ENCODE data around the gene TRPM3. TPM values are rescaled to one million over a fixed set of nuclear protein-coding genes. Genes with fewer than 3 reads are reported as not detected.

TRPM3 gene
- total RNA-seq, 1 donor, result under 0.01 TPM

DNA sequence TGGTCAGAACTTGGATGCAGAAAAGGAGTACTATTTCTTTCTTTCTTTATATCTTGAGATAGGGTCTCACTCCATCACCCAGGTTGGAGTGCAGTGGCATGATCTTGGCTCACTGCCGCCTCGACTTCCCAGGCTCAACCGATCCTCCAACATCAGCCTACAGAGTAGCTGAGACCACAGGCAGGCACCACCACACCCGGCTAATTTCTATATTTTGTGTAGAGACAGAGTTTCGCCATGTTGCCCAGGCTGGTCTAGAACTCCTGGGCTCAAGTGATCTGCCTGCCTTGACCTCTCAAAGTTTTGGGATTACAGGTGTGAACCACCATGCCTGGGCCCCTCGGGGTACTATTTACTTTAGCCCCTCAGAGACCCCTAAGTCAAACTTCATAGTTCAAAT is 323.4 kb downstream of the TRPM3 start:
- TF ChIP-seq, protein P1, sequence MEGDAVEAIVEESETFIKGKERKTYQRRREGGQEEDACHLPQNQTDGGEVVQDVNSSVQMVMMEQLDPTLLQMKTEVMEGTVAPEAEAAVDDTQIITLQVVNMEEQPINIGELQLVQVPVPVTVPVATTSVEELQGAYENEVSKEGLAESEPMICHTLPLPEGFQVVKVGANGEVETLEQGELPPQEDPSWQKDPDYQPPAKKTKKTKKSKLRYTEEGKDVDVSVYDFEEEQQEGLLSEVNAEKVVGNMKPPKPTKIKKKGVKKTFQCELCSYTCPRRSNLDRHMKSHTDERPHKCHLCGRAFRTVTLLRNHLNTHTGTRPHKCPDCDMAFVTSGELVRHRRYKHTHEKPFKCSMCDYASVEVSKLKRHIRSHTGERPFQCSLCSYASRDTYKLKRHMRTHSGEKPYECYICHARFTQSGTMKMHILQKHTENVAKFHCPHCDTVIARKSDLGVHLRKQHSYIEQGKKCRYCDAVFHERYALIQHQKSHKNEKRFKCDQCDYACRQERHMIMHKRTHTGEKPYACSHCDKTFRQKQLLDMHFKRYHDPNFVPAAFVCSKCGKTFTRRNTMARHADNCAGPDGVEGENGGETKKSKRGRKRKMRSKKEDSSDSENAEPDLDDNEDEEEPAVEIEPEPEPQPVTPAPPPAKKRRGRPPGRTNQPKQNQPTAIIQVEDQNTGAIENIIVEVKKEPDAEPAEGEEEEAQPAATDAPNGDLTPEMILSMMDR (IDR thresholded peaks at IDR 0.05; ENCODE audit: insufficient read depth, low read depth, low read length), result no peak
- no peak for DNase-seq (ENCODE audit: low read depth)
- no peak overlapping the region for H3K4me3 ChIP-seq (ENCODE audit: low read depth, low read length)

DNA sequence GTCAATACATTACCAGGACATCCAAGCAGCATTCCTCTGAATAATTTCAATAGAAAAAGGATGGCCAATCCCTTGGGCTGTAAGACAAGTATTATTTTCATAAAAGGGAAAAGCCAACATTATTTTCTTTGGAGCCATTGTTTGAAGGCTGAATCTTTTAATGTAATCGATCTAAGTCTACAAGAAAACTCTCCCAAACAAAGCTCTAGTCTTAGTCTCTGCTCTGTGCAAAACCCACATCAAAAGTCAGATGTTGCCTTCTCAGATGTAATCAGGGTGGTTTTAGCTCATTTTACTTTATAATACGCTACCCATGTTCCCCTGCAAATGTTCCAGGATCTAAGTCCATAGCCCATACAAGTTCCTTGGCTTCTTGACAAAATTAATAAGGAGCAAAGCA is 325.6 kb downstream of the TRPM3 start:
- TF ChIP-seq, protein P1 (IDR thresholded peaks at IDR 0.05; ENCODE audit: insufficient read depth, low read depth, low read length), result no peak
- H3K4me3 ChIP-seq (ENCODE audit: low read depth, low read length), result no peak overlapping the region
- DNase-seq (ENCODE audit: low read depth), result no peak

DNA sequence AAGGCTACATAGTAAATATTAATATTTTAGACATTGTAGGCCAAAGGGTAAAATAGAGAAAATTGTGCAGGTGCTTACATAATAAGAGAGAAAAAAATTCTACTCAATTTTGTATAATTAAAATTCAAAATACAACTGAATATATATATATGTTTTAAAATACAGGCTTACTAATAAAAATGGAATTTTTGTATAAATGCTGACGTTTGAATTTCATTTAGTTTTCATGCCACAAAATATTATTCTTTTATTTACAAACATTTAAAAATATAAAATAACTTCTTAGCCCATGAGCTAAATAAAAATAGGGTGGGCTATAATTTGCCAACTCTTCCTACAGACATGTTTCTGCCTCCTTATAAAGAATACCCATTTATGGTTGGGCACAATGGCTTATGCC is 328.6 kb downstream of the TRPM3 start:
- TF ChIP-seq, protein P1 (IDR thresholded peaks at IDR 0.05; ENCODE audit: insufficient read depth, low read depth, low read length), result no peak
- no peak for DNase-seq (ENCODE audit: low read depth)
- no peak overlapping the region for H3K4me3 ChIP-seq (ENCODE audit: low read depth, low read length)

- no peak for DNase-seq (ENCODE audit: low read depth)
- TF ChIP-seq, protein P1 (IDR thresholded peaks at IDR 0.05; ENCODE audit: insufficient read depth, low read depth, low read length), result no peak
- no peak overlapping the region for H3K4me3 ChIP-seq (ENCODE audit: low read depth, low read length)
Observed at GRCh38 chr9:70791936-70792335, 329.5 kb downstream of the TRPM3 start.

DNA sequence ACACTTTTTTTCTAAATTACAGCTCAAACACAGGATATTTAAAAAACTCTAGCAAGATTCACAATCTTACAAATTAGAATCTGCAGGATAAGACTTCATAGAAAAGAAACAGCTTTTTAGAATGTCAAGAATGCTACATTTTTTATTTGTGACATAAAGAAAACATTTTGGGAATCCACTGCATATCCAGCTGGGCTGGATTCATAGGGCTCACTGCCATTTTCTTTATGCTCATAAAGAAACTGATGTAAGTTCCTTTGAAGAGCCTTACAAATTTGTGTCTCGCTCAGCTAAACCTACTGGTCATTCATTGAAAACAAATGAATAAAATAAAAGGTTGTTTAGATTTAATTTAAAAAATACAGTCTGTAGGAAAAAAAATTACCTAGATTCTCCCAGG is 332.3 kb downstream of the TRPM3 start:
- no peak overlapping the region for H3K4me3 ChIP-seq (ENCODE audit: low read depth, low read length)
- TF ChIP-seq, protein P1 (IDR thresholded peaks at IDR 0.05; ENCODE audit: insufficient read depth, low read depth, low read length), result no peak
- no peak for DNase-seq (ENCODE audit: low read depth)

DNA sequence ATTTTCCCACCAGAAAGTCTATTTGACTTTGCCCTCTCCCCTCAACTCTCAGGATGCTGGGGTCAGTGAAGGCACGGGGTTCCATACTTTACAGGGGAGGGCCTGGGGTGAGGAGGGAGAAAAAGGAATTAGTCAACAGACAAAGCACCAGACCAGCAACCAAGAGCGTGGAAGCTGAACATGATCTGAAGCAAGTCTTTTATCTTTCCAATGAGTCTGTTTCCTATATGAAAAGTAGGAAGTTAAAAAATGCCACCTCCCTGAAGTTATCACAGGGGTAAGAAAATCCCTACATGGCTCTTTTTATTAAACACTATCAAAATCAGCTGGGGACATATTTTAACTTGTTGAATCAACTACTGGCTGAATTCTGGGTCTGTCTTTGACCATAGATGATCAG is 337.0 kb downstream of the TRPM3 start:
- TF ChIP-seq, protein P1 (IDR thresholded peaks at IDR 0.05; ENCODE audit: insufficient read depth, low read depth, low read length), result no peak
- no peak for DNase-seq (ENCODE audit: low read depth)
- H3K4me3 ChIP-seq (ENCODE audit: low read depth, low read length), result no peak overlapping the region

- H3K4me3 ChIP-seq (ENCODE audit: low read depth, low read length), result no peak overlapping the region
- TF ChIP-seq, protein P1 (IDR thresholded peaks at IDR 0.05; ENCODE audit: insufficient read depth, low read depth, low read length), result no peak
- DNase-seq (ENCODE audit: low read depth), result no peak
Observed at GRCh38 chr9:70778568-70778967, 342.9 kb downstream of the TRPM3 start.

Measured in fibroblast of villous mesenchyme (primary cell).